Ramos (cell line): ENCODE results near the gene MBNL2.

Source experiments
- in situ Hi-C: fragments of 300-500 bp; cut with MboI; formaldehyde crosslinking; loops from one replicate; pipeline ENCODE4 v1.14.3; 2022; ENCODE audit warnings: low sequenced_read_pairs; ENCODE audit not compliant: unreplicated experiment

The MBNL2 gene

GRCh38 chr13:97364031-97364430 lies 141.9 kb downstream of the MBNL2 start:
- in situ Hi-C loops = loop anchor here (25.0 kb wide), 1 partner anchor 252 kb away; no protein-coding TSS in a partner anchor

DNA sequence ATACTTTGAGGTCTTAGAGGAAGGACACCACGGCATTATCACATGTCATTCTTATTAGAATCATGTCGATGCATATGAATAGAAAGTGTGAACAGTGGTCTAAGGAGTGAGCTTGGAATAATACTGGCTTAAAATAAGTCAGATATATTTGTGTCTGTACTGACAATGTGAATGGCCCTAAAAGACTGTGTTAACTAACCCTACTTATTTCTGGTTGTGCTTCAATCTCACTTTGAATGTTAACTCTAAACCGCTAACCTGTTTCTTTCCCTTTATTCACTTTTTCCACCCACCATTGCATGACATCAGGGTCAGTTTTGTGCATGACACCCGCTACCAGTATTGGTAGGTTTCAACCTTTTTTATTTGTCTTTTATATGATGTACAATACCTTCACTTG lies 142.7 kb downstream of the MBNL2 start:
- in situ Hi-C loops = loop anchor here (25.0 kb wide), 1 partner anchor 253 kb away; no protein-coding TSS in a partner anchor

- in situ Hi-C loops = loop anchor here (25.0 kb wide), 1 partner anchor 254 kb away; no protein-coding TSS in a partner anchor
Measured at GRCh38 chr13:97366172-97366688, 144.1 kb downstream of the MBNL2 start.

- in situ Hi-C loops = loop anchor here (25.0 kb wide), 1 partner anchor 255 kb away; no protein-coding TSS in a partner anchor
Measured at GRCh38 chr13:97367016-97367822, 145.1 kb downstream of the MBNL2 start.

DNA sequence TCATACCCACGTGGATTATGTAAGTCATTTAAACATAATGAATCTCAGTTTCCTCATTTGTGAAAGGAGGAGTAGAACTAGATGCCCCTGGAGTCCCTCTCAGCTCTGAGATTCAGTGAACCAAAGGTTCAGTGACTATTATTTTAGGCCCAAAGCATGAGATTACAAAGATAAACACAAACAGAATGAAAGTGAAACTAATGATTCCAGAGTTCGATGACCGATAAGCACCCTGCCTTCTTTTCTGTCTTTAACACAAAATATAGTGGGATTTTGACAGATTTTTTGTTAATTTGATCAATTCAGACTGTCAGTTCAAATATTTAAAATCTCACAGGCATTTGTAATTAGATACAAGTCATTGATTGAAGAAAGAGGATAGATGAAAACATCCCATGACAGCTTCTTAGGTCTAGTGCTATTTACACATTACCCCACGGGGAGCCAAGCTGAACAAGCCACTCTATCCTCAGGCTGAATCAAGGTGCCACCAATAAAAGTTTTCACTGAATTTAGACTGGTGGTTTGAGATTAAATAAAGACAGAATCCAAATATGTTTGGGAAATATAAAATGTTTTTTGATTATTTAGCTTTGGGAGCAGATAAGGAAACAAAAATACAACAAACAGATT lies 147.2 kb downstream of the MBNL2 start:
- in situ Hi-C loops = loop anchor here (25.0 kb wide), 1 partner anchor 257 kb away; no protein-coding TSS in a partner anchor

DNA sequence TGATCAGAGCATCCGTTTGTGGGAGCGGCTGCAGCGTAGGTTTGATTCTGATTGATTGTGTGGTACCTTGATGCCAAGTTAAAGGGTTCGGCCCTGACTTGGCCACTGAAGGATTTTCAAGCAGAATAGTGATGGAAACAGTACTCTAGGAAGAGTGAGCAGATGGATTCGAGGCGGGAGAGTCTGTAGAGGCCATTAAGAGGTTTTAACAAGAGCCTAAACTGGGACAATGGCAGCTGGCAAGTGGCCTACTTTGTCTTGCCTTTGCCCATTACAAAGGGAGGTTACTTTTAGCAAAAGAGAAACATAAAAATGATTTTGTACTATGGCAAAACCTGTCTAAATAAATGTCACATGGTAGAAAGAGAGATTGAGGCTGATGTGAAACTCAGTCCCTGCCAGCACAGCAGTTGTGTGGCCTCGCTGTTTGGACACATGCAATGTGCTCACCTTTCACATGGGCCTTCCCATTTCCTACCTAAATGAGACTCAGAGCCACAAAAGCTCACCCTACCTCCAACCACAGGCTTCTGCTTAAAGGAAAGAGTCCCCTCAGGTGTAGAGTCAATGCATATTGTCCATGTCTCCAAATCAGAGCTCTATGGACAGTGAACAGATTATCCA lies 149.5 kb downstream of the MBNL2 start:
- in situ Hi-C loops = loop anchor here (25.0 kb wide), 1 partner anchor 259 kb away; no protein-coding TSS in a partner anchor

- in situ Hi-C loops = loop anchor here (25.0 kb wide), 1 partner anchor 261 kb away; no protein-coding TSS in a partner anchor
Measured at GRCh38 chr13:97372936-97373335, 150.8 kb downstream of the MBNL2 start.

DNA sequence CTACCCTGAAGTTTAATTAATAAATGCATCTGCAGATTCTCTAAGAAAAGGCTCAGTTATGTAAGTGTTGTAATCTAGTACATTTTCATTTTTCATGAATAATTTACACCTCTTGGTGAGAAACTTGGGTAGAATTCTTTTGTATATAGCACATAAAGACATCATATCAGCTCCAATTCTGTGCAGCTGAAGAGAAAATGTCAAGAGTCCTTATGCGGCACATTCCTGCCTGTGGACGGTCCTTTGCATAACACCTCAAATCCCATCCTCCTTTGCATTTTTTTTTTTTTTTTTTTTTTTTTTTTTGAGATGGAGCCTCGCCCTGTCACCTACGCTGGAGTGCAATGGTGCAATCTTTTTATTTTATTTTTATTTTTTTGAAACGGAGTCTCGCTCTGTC lies 151.7 kb downstream of the MBNL2 start:
- in situ Hi-C loops = loop anchor here (25.0 kb wide), 1 partner anchor 261 kb away; no protein-coding TSS in a partner anchor

- in situ Hi-C loops = no loop called here
Measured at GRCh38 chr13:97376981-97377380, 154.8 kb downstream of the MBNL2 start.

- in situ Hi-C loops = no loop called here
Measured at GRCh38 chr13:97379386-97379785, 157.3 kb downstream of the MBNL2 start.

DNA sequence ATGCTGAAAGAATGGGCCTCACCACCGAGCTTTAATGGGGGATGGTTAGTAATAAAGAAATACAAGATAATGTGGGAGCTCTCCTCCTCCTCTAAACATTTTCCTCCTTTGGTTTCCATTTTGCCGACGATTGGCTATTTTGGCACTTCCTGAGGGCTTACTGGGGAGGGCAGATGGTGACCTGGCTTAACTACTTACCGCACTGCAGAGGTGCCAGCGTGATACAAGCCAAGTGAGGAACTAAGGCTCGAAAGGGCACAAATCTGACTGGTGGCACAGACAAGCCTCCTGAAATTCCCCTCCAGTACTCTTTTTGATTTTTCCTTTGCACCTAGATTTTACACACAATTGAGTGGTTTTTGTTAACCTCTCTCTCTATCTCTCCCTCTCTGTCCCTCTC lies 158.6 kb downstream of the MBNL2 start:
- in situ Hi-C loops = no loop called here

GRCh38 chr13:97381189-97381588 lies 159.1 kb downstream of the MBNL2 start:
- in situ Hi-C loops = no loop called here

GRCh38 chr13:97382276-97382675 lies 160.1 kb downstream of the MBNL2 start:
- in situ Hi-C loops = no loop called here

DNA sequence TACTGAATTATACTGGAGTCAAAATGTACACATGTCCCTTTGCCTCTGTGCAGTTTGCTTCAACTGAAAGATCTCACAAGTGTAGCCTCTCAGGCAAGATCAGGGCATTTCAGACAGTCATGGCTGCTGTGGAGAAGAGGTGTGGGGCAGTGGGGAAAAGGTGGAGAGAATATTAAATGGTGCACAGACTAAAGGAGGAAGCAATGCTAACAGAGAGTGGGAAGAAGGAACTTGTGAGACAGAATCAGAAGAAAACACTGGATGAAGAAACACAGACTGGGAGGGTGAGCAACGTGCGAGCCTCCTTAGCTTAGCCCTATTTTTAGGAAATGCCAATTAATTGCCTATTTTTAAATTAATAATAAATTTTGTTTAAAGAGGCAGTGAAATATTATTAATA lies 162.2 kb downstream of the MBNL2 start:
- in situ Hi-C loops = no loop called here

DNA sequence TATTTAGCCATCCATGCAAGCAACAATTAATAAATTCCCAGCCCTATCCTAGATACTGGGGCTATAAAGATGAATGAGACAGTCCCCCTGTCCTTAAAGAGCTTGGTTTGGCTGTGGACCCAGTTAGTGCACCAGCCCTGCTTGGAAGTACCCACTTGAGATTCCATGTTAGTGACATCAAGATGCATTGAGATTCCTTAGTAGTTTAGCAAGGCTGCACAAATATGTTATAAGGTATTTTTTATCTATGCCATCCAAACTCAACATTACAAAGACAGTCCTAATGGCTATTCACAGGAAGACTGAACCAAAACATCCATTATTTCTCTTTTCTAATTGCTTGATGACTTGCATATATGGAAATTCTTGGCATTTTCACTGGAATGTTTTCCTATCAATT lies 163.0 kb downstream of the MBNL2 start:
- in situ Hi-C loops = no loop called here

GRCh38 chr13:97385854-97386253 lies 163.7 kb downstream of the MBNL2 start:
- in situ Hi-C loops = no loop called here

GRCh38 chr13:97386801-97387484 lies 164.8 kb downstream of the MBNL2 start:
- in situ Hi-C loops = no loop called here

DNA sequence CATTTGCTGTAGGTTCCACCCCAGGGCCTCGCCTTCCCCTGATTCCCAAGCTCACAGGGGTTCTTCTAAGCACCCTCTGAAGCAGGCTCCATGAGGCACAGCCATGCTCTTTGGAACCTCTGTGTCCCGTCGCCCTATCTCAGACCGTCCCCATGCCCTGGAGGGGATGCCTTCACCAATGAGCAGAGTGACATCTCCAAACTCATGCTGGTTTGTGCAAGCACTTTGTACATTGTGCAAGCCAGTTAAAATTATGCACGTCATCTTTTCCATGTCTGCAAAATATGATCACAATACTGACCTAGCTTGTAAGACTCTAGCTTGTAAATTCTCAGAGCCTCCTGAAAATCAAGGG lies 165.3 kb downstream of the MBNL2 start:
- in situ Hi-C loops = no loop called here

DNA sequence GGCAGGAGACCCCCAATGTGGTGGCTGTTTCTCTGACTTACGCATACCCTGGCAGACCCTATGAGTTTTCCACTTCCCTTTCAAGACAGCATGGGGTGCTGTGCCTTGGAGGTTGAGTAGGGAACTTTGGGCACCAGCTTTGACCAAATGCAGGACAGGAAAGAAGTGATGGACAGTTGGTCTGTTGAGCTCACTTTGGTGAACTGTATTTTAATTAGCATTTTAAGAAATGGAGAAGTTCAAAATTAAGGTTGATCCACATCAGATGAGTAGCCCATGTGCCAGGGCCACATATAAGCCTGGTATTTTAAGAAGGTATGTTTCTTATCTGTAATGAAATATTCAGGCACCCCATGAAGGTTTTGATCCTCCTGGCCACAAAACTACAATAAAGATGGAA lies 165.8 kb downstream of the MBNL2 start:
- in situ Hi-C loops = no loop called here

- in situ Hi-C loops = no loop called here
Measured at GRCh38 chr13:97388373-97388772, 166.2 kb downstream of the MBNL2 start.
